Natural killer cell (primary cell): ENCODE data around the gene FOXC2. TPM values are rescaled to one million over a fixed set of nuclear protein-coding genes. Genes with fewer than 3 reads are reported as not detected.

Experiments
- ATAC-seq, 3 donors: fragments of 150-1000 bp in 2 of 3; fragments of 200-7000 bp in 1 of 3; cut with Tn5 transposase; 1 replicate in 1 of 3; 2 replicates in 2 of 3; pipeline ENCODE4 v1.10.0; 2021; ENCODE audit warnings: mild to moderate bottlenecking in 2 of 3, moderate library complexity in 2 of 3
- DNase-seq, 2 donors: peaks; one replicate each; pipeline versions ENCODE4 v3.0.0 to v3.0.0-alpha.2; 2013 to 2021; ENCODE audit warnings: mixed read lengths in 1 of 2
- H3K27ac ChIP-seq: one replicate; pipeline ENCODE4 v1.5.1; 2013; ENCODE audit warnings: mild to moderate bottlenecking, low read length
- H3K27me3 ChIP-seq: one replicate; pipeline ENCODE4 v1.6.1; 2013; ENCODE audit warnings: low read length; ENCODE audit not compliant: control insufficient read depth, insufficient read depth
- H3K36me3 ChIP-seq: one replicate; pipeline ENCODE4 v1.6.1; 2013; ENCODE audit warnings: low read length; ENCODE audit not compliant: control insufficient read depth, insufficient read depth
- H3K4me1 ChIP-seq: one replicate; pipeline ENCODE4 v1.6.1; 2013; ENCODE audit warnings: low read length; ENCODE audit not compliant: control insufficient read depth, insufficient read depth
- H3K4me3 ChIP-seq: one replicate; pipeline ENCODE4 v1.5.1; 2013; ENCODE audit warnings: low read length
- H3K9me3 ChIP-seq: one replicate; pipeline ENCODE4 v1.6.1; 2013; ENCODE audit warnings: low read length; ENCODE audit not compliant: control insufficient read depth, insufficient read depth
- H3K27ac Mint-ChIP-seq, 2 donors: one replicate each; pipeline ENCODE4 v1.8.0; 2022; ENCODE audit warnings: mild to moderate bottlenecking in 2 of 2, mixed read lengths in 2 of 2, moderate library complexity in 1 of 2
- H3K27me3 Mint-ChIP-seq, 2 donors: one replicate each; pipeline ENCODE4 v1.8.0; 2022; ENCODE audit warnings: low read depth in 2 of 2, mixed read lengths in 2 of 2
- H3K36me3 Mint-ChIP-seq: one replicate; pipeline ENCODE4 v1.8.0; 2022; ENCODE audit warnings: mixed read lengths
- H3K4me1 Mint-ChIP-seq, 2 donors: one replicate each; pipeline ENCODE4 v1.8.0; 2022; ENCODE audit warnings: mixed read lengths in 2 of 2
- H3K4me3 Mint-ChIP-seq: one replicate; pipeline ENCODE4 v1.8.0; 2022; ENCODE audit warnings: mild to moderate bottlenecking, moderate library complexity, mixed read lengths
- H3K9me3 Mint-ChIP-seq, 2 donors: one replicate each; pipeline ENCODE4 v1.8.0; 2022; ENCODE audit warnings: mixed read lengths in 2 of 2
- CTCF ChIP-seq: fragments of 200-600 bp; IDR thresholded peaks from one replicate; pipeline ENCODE4 v1.8.0; 2022; ENCODE audit warnings: antibody characterized with exemption
- WGBS: methylation state at CpG from one replicate; pipeline ENCODE4 v1.1.7; 2013; ENCODE audit warnings: missing lambda C conversion rate; ENCODE audit not compliant: insufficient coverage; 5-methylcytosine and 5-hydroxymethylcytosine counted together
- intact Hi-C: fragments of 100-400 bp; cut with micrococcal nuclease; formaldehyde crosslinking; loops from one replicate; pipeline ENCODE4 v1.14.2; 2022
- total RNA-seq, 4 donors: library from RNA; stranded (reverse); fragments of 120-200 nt in 1 of 4; gene quantifications; one replicate each; pipeline versions ENCODE4 v1.2.3 to v1.2.4, GENCODE V29; 2013 to 2022

Gene FOXC2
- total RNA-seq, 3 donors from 2014 or later (not counting 1 experiment from before 2014, with no cell fraction given), result 0.14 TPM; not detected in 2

DNA sequence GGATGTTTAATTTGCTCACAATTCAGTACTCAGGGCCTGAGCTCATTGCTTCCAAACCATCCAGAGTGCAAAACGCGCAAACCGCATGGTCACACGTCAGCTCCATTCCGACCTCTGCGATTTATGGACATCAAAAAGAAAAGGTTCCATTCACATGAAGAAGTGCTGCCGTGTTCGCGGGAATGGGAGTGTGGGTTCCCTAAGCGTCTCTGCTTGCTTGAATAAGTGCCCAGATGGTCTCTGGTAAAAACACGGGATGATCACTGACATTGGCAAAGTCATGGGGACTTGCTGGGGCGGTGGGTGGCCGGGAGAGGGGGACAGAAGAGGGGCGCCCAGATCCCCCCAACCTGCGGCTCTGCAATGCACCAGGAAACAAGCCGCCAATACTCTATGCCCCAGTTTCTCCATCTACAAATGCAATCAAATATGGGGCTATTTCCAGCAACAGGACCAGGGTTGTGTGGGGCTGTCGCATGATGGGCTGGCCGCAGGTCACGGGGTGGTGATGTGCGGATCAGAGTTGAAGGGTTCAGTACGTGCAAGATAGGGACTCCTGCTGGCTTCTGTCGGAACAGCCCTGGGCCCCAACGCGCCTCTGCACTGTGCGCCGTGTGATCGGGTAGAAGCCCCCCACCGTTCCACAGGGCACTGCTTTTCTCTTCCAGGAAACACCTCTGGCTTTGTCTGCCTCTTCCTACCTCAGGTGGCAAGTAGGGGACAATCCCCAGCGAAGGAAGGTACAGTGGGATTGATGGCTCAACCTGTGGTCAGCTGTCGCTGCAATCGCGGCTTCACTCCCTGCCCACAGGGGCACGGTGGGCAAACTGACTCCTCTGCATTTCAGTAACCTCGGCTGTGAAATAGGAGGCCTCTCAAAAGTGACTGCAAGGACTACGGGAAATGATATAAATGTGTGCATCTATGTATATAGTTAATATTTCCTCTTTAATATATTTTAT, 45.1 kb upstream of the FOXC2 start:
- intact Hi-C loops, result loop anchor here (2.0 kb wide), 1 partner anchor 181 kb away; no protein-coding TSS in a partner anchor
- no peak overlapping the region for H3K4me3 ChIP-seq
- H3K27ac ChIP-seq, result no peak overlapping the region
- no peak for TF ChIP-seq CTCF
- WGBS, result 76% methylated on average over 34 of the region's 35 CpGs
- Mint-ChIP-seq H3K27ac (no peak overlapping the region), H3K4me1 (peaks cover 0 to 8% of the 10 kb centered on the region in 2 donors), H3K27me3 (peaks cover 26 to 43% of the 10 kb centered on the region in 2 donors), H3K9me3 (no peaks in the 10 kb centered on the region), H3K4me3 (no peak overlapping the region), H3K36me3 (no peaks in the 10 kb centered on the region)
- H3K36me3 ChIP-seq, result no peaks in the 10 kb centered on the region
- H3K27me3 ChIP-seq, result peaks cover 20% of the 10 kb centered on the region
- no peak for ATAC-seq
- peaks cover 11% of the 10 kb centered on the region for H3K4me1 ChIP-seq
- H3K9me3 ChIP-seq, result no peaks in the 10 kb centered on the region
- no peak for DNase-seq

DNA sequence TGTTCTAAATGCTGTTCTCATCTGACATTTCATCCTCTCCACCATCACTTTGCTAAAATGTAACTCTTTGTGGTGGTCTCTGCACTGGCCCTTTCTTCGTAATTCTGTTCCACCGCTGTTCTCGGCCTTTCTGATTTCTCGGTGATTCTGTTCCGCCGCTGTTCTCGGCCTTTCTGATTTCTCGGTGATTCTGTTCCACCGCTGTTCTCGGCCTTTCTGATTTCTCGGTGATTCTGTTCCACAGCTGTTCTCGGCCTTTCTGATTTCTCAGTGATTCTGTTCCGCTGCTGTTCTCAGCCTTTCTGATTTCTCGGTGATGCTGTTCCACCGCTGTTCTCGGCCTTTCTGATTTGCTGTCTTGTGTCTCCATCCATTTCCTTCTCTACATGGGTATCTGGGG, 44.0 kb upstream of the FOXC2 start:
- TF ChIP-seq CTCF, result no peak
- 87% methylated on average over 16 of the region's 16 CpGs for WGBS
- no peaks in the 10 kb centered on the region for H3K9me3 Mint-ChIP-seq
- intact Hi-C loops, result no loop called here
- no peak overlapping the region for H3K4me3 ChIP-seq
- no peak for DNase-seq
- peaks cover 21 to 32% of the 10 kb centered on the region in 2 donors for H3K27me3 Mint-ChIP-seq
- peaks cover 0 to 8% of the 10 kb centered on the region in 2 donors for H3K4me1 Mint-ChIP-seq
- no peak overlapping the region for H3K27ac Mint-ChIP-seq
- H3K36me3 ChIP-seq, result no peaks in the 10 kb centered on the region
- peaks cover 11% of the 10 kb centered on the region for H3K4me1 ChIP-seq
- no peak overlapping the region for H3K27ac ChIP-seq
- H3K4me3 Mint-ChIP-seq, result no peak overlapping the region
- no peaks in the 10 kb centered on the region for H3K36me3 Mint-ChIP-seq
- H3K9me3 ChIP-seq, result no peaks in the 10 kb centered on the region
- ATAC-seq, result no peak
- H3K27me3 ChIP-seq, result peaks cover 14% of the 10 kb centered on the region

DNA sequence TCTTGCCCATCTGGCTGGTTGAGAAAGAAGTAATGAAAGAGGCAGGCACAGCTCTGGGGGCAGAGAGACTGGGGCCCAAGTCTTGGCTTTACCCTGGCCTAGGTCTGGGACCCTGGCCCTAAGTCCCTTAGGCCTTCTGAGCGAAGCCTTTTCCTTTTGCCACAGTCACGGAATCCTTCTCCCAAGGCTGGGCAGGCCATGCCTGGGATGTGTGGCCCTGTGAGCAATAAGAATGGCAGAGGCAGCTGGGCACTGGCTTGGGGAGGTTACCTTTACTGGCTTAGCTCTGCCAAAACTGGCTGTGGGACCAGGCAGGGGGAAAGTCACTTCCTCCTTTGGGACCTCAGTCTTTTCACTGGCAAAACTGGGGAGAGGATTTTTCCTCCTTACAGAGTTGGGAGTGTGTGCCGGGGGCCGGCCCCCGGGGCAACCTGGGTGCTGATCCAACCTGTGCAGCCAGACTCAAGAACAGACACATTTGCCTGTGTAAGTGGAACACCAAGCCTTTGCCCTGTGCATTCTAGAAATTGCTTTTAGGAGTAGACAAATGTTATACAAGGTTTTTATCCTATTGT, 43.4 kb upstream of the FOXC2 start:
- Mint-ChIP-seq H3K36me3 (no peaks in the 10 kb centered on the region), H3K27me3 (peaks cover 16 to 26% of the 10 kb centered on the region in 2 donors), H3K4me3 (no peak overlapping the region), H3K27ac (no peak overlapping the region), H3K4me1 (peaks cover 0 to 8% of the 10 kb centered on the region in 2 donors), H3K9me3 (no peaks in the 10 kb centered on the region)
- ATAC-seq, result no peak
- H3K4me3 ChIP-seq, result no peak overlapping the region
- DNase-seq, result no peak
- H3K36me3 ChIP-seq, result no peaks in the 10 kb centered on the region
- peaks cover 11% of the 10 kb centered on the region for H3K4me1 ChIP-seq
- H3K27ac ChIP-seq, result no peak overlapping the region
- TF ChIP-seq CTCF, result no peak
- 76% methylated on average over 5 of the region's 5 CpGs for WGBS
- peaks cover 11% of the 10 kb centered on the region for H3K27me3 ChIP-seq
- no peaks in the 10 kb centered on the region for H3K9me3 ChIP-seq
- intact Hi-C loops, result no loop called here
